PC-9 (cell line): ENCODE results near the gene TMEM92. TPM values are rescaled to one million over a fixed set of nuclear protein-coding genes. Genes with fewer than 3 reads are reported as not detected.

Experiments used
- BruUV-seq: library from RNA; stranded (reverse); fragments of 400-500 nt; replicated peaks from 2 replicates; lab custom pipeline; 2021; lab: Mats Ljungman, UMichigan
- CTCF ChIA-PET: fragments of 300-600 bp; sonication (Branson Sonifier 250); formaldehyde crosslinking; loops from one replicate; lab custom pipeline; 2022; ENCODE audit warnings: antibody characterized with exemption; lab: Charles Lee
- POLR2A ChIA-PET: fragments of 300-600 bp; sonication (Branson Sonifier 250); formaldehyde crosslinking; loops from one replicate; lab custom pipeline; 2022; ENCODE audit warnings: antibody characterized with exemption; ENCODE audit not compliant: unreplicated experiment; lab: Charles Lee
- DNase-seq, 2 experiments: peaks; one replicate each; pipeline versions ENCODE4 v3.0.0 to v3.0.0-alpha.2; 2015 to 2022; ENCODE audit warnings: mixed read lengths in 1 of 2
- H2AFZ ChIP-seq: fragments of 200-600 bp; sonication (generic); 2 replicates; pipeline ENCODE4 v1.8.1; 2017; ENCODE audit warnings: antibody characterized with exemption
- H3F3A ChIP-seq: fragments of 200-600 bp; sonication (generic); 2 replicates; pipeline ENCODE4 v1.8.1; 2017; ENCODE audit warnings: antibody characterized with exemption, mild to moderate bottlenecking, low read depth; ENCODE audit not compliant: insufficient read depth
- H3K27ac ChIP-seq: fragments of 200-600 bp; sonication (generic); 2 replicates; pipeline ENCODE4 v1.6.1; 2016; ENCODE audit warnings: mixed run types
- H3K27me3 ChIP-seq: fragments of 200-600 bp; sonication (generic); 2 replicates; pipeline ENCODE4 v1.6.1; 2016; ENCODE audit warnings: low read depth, mixed run types; ENCODE audit not compliant: insufficient read depth
- H3K36me3 ChIP-seq: fragments of 200-600 bp; sonication (generic); 2 replicates; pipeline ENCODE4 v1.6.1; 2016; ENCODE audit warnings: low read depth, mixed run types
- H3K4me1 ChIP-seq: fragments of 200-600 bp; sonication (generic); replicated peaks from 2 replicates; pipeline ENCODE4 v1.6.1; 2016; ENCODE audit warnings: mixed run types; ENCODE audit not compliant: insufficient read depth
- H3K4me2 ChIP-seq: fragments of 200-600 bp; sonication (generic); 2 replicates; pipeline ENCODE4 v1.6.1; 2017; ENCODE audit warnings: mixed run types
- H3K4me3 ChIP-seq: fragments of 200-600 bp; sonication (generic); 2 replicates; pipeline ENCODE4 v1.6.1; 2016; ENCODE audit warnings: mixed run types
- H3K79me2 ChIP-seq: fragments of 200-600 bp; sonication (generic); 2 replicates; pipeline ENCODE4 v1.6.1; 2017; ENCODE audit warnings: low read depth, mixed run types
- H3K9me2 ChIP-seq: fragments of 200-600 bp; sonication (generic); 2 replicates; pipeline ENCODE4 v1.8.1; 2017; ENCODE audit warnings: mild to moderate bottlenecking; ENCODE audit not compliant: insufficient read depth
- H3K9me3 ChIP-seq: fragments of 200-600 bp; sonication (generic); 2 replicates; pipeline ENCODE4 v1.8.1; 2016; ENCODE audit warnings: low read depth; ENCODE audit not compliant: insufficient read depth
- H4K20me1 ChIP-seq: fragments of 200-600 bp; sonication (generic); 2 replicates; pipeline ENCODE4 v1.8.1; 2017; ENCODE audit not compliant: insufficient read depth
- EZH2 ChIP-seq: fragments of 200-600 bp; sonication (generic); IDR thresholded peaks from 2 replicates; pipeline ENCODE4 v1.8.0; 2017; ENCODE audit warnings: antibody characterized with exemption, low read depth
- intact Hi-C: fragments of 100-400 bp; cut with micrococcal nuclease; formaldehyde crosslinking; loops from one replicate; pipeline ENCODE4 v1.10.0; 2022; ENCODE audit not compliant: unreplicated experiment
- total RNA-seq: library from RNA; stranded (reverse); gene quantifications from 2 replicates; pipeline ENCODE4 v1.2.3, GENCODE V29; 2021
- TF ChIP-seq, protein P1 (sequence below): fragments of 200-600 bp; sonication (generic); conservative IDR thresholded peaks from 2 replicates; pipeline ENCODE4 v1.6.1; 2017; ENCODE audit warnings: mixed run types, antibody characterized with exemption, mild to moderate bottlenecking, moderate library complexity

Gene TMEM92
- total RNA-seq, 1 experiment from 2014 or later: 16.6 TPM

DNA sequence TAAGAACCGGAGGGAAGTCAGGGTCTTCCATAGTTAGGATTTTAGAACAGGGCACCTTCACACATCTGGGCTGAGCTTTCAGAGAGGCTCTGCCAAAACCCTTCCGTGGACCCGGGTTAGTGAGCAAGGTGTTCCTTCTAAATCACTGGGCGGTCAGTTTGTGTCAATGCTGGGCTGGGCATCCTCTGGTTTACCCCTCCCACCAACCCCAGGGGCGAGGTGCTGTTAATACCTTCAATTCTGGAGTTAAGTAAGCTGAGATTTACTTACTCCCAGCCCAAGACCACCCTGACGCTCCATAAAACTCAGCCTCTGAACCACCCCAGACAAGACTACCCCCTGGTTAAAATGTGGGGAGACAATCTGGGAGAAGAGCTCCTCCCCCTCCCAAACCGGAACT lies 1.0 kb downstream of the TMEM92 start:
- no TSS peak for BruUV-seq
- Histone ChIP-seq H3K27ac (no peak overlapping the region), H3K36me3 (peaks cover 5% of the 10 kb centered on the region; the same call in 1 of the 2 replicates), H4K20me1 (no peaks in the 10 kb centered on the region), H3F3A (peaks cover 26% of the 10 kb centered on the region), H3K9me2 (no peaks in the 10 kb centered on the region), H3K4me1 (peaks cover 71% of the 10 kb centered on the region), H3K79me2 (no peaks in the 10 kb centered on the region), H3K4me2 (peak overlapping the region; percentile 73), H3K4me3 (peak overlapping the region; percentile 61; the same call in 1 of the 2 replicates), H3K9me3 (no peaks in the 10 kb centered on the region), H3K27me3 (no peaks in the 10 kb centered on the region), H2AFZ (no peak overlapping the region)
- TF ChIP-seq, protein P1, sequence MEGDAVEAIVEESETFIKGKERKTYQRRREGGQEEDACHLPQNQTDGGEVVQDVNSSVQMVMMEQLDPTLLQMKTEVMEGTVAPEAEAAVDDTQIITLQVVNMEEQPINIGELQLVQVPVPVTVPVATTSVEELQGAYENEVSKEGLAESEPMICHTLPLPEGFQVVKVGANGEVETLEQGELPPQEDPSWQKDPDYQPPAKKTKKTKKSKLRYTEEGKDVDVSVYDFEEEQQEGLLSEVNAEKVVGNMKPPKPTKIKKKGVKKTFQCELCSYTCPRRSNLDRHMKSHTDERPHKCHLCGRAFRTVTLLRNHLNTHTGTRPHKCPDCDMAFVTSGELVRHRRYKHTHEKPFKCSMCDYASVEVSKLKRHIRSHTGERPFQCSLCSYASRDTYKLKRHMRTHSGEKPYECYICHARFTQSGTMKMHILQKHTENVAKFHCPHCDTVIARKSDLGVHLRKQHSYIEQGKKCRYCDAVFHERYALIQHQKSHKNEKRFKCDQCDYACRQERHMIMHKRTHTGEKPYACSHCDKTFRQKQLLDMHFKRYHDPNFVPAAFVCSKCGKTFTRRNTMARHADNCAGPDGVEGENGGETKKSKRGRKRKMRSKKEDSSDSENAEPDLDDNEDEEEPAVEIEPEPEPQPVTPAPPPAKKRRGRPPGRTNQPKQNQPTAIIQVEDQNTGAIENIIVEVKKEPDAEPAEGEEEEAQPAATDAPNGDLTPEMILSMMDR: no peak
- TF ChIP-seq EZH2: no peak
- intact Hi-C loops: loop anchor here (2.0 to 10.0 kb wide), 2 partner anchors 16 to 200 kb away; partner anchors contain the start of gene RSAD1
- ChIA-PET CTCF (interaction anchor here (1.0 to 1.3 kb wide), 3 partner anchors 7 to 97 kb away, joined by 3 to 5 read pairs (median 5); no protein-coding TSS in a partner anchor), POLR2A (interaction anchor here (0.5 to 0.7 kb wide), 3 partner anchors 17 to 386 kb away, joined by 3 to 7 read pairs (median 5); no protein-coding TSS in a partner anchor)
- DNase-seq: no peak

DNA sequence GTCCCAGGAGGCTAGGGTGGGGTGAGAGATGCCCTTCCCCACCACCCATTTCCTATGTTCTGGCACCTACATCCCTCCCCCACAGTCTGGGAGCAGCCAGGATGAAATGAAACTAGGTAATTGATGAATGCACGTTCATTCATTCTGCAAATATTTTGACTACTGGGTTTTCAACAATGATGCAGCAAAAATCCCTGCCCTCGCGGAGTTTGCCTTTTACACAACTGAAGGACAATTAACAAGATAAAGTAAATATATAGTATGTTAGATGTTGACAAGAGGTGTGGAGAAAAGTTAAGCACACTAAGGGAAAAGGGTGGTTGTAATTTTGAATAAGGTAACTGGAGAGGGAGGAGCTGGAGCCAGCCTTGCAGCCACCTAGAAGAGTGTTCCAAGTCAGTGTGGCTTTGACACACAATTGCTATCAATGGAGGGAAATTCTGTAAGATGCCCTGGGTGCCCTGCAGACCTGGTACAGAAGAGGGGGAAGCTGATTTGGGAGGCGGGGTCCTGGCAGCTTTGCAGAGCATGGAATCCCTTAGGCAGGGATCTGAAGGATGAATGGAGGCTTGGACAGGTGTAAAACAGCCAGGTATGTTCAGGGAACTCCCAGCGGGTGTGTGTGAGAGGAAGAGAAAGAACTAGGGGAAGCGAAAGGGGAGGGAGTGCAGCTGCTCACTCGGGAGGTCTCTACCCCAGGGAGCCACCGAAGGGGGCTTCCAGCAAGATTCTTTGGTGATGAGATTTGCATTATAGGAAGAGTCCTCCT lies 2.5 kb downstream of the TMEM92 start:
- POLR2A ChIA-PET: no interaction called here
- BruUV-seq: no TSS peak
- intact Hi-C loops: loop anchor here (10.0 kb wide), 1 partner anchor 198 kb away; the partner anchor contains the start of gene RSAD1

DNA sequence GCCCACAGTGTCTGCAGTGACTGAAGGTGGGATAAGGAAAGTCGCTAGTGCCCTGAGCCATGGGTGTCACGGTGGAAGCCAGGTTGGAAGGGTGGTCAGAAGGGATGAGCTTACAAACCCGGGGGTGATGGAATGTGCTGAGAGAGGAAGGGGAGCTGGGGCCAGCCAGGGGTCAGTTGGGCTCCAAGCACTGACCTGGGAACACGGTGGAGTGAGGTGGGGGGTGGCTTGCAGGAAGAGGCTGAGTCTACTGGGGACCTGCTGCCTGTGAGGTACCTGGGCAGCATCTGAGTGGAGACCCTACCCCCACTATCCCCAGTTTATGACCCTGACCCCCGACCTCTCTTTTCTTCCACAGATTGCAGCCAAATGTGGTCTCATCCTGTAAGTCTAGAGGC lies 3.1 kb downstream of the TMEM92 start:
- intact Hi-C loops: loop anchor here (10.0 kb wide), 1 partner anchor 197 kb away; the partner anchor contains the start of gene RSAD1
- ChIA-PET CTCF (no interaction called here), POLR2A (no interaction called here)
- Histone ChIP-seq H3F3A (peaks cover 21% of the 10 kb centered on the region), H4K20me1 (no peaks in the 10 kb centered on the region), H3K27me3 (no peaks in the 10 kb centered on the region), H3K79me2 (no peaks in the 10 kb centered on the region), H3K4me1 (peaks cover 74% of the 10 kb centered on the region), H2AFZ (no peak overlapping the region), H3K27ac (peak overlapping the region; percentile 53), H3K36me3 (peaks cover 12% of the 10 kb centered on the region; the same call in 1 of the 2 replicates), H3K9me2 (no peaks in the 10 kb centered on the region), H3K4me3 (peak overlapping the region; percentile 12; the same call in 1 of the 2 replicates), H3K9me3 (no peaks in the 10 kb centered on the region), H3K4me2 (peak overlapping the region; percentile 64)
- DNase-seq: no peak
- TF ChIP-seq EZH2: no peak
- TF ChIP-seq, protein P1: no peak
- no TSS peak for BruUV-seq

More for the DNA sequence above, 2.5 kb downstream of the TMEM92 start:
- Histone ChIP-seq H3K4me2 (peak overlapping the region; percentile 64), H3K79me2 (no peaks in the 10 kb centered on the region), H3K27me3 (no peaks in the 10 kb centered on the region), H3K4me3 (peak overlapping the region; percentile 12; the same call in 1 of the 2 replicates), H3K4me1 (peaks cover 74% of the 10 kb centered on the region), H2AFZ (no peak overlapping the region), H3K9me2 (no peaks in the 10 kb centered on the region), H3K27ac (peak overlapping the region; percentile 53), H4K20me1 (no peaks in the 10 kb centered on the region), H3K9me3 (no peaks in the 10 kb centered on the region), H3K36me3 (peaks cover 8% of the 10 kb centered on the region; the same call in 1 of the 2 replicates), H3F3A (peaks cover 21% of the 10 kb centered on the region)
- CTCF ChIA-PET: interaction anchor here (1.1 kb wide), 1 partner anchor 56 kb away, joined by 3 read pairs; no protein-coding TSS in a partner anchor
- peak in 1 of 2 experiments; percentile 61 for DNase-seq
- no peak for TF ChIP-seq EZH2
- TF ChIP-seq, protein P1: no peak
